T-cell (primary cell): ENCODE measurements around the gene SPON1. TPM values are rescaled to one million over a fixed set of nuclear protein-coding genes. Genes with fewer than 3 reads are reported as not detected.

ENCODE experiments used
- ATAC-seq, 4 experiments: fragments of 200-7000 bp in 3 of 4; fragments of 150-1000 bp in 1 of 4; cut with Tn5 transposase; replicated peaks in 1 of 4; 1 replicate in 3 of 4; 2 replicates in 1 of 4; pipeline ENCODE4 v1.10.0; 2021; ENCODE audit warnings: moderate library complexity in 3 of 4, mild to moderate bottlenecking in 2 of 4, moderate number of reproducible peaks in 1 of 4
- CTCF ChIA-PET, 2 donors: fragments of 300-600 bp; sonication (Branson Sonifier 250); formaldehyde crosslinking; loops; one replicate each; lab custom pipeline; 2022; ENCODE audit warnings: antibody characterized with exemption in 2 of 2; lab: Charles Lee
- POLR2A ChIA-PET, 2 donors: fragments of 300-600 bp; sonication (Branson Sonifier 250); formaldehyde crosslinking; loops; one replicate each; lab custom pipeline; 2022; ENCODE audit warnings: antibody characterized with exemption in 2 of 2; lab: Charles Lee
- DNase-seq, 35 experiments: peaks; one replicate each; pipeline versions ENCODE4 v3.0.0 to v3.0.0-alpha.2; 2013 to 2023
- H3K27ac ChIP-seq: one replicate; pipeline ENCODE4 v1.5.1; 2013; ENCODE audit warnings: low read length
- H3K27me3 ChIP-seq, 2 experiments: replicated peaks in 1 of 2; 1 replicate in 1 of 2; 2 replicates in 1 of 2; pipeline versions ENCODE4 v1.6.1 to v1.7.0; 2013; ENCODE audit warnings: low read length in 1 of 2, mixed read lengths in 1 of 2; ENCODE audit not compliant: control insufficient read depth in 2 of 2, insufficient read depth in 2 of 2; ENCODE audit errors: extremely low read depth in 1 of 2
- H3K36me3 ChIP-seq, 2 donors: 1 replicate in 1 of 2; 2 replicates in 1 of 2; pipeline versions ENCODE4 v1.6.1 to v1.7.0; 2013; ENCODE audit warnings: low read length in 1 of 2; ENCODE audit not compliant: control insufficient read depth in 2 of 2, insufficient read depth in 1 of 2; ENCODE audit errors: extremely low read depth in 1 of 2
- H3K4me1 ChIP-seq, 2 experiments: 1 replicate in 1 of 2; 2 replicates in 1 of 2; pipeline versions ENCODE4 v1.6.1 to v1.7.0; 2013; ENCODE audit warnings: low read length in 2 of 2, mixed read lengths in 1 of 2; ENCODE audit not compliant: insufficient read depth in 2 of 2, control insufficient read depth in 1 of 2; ENCODE audit errors: extremely low read depth in 1 of 2
- H3K4me3 ChIP-seq, 2 donors: 1 replicate in 1 of 2; 2 replicates in 1 of 2; pipeline versions ENCODE4 v1.5.1 to v1.7.0; 2013; ENCODE audit warnings: mild to moderate bottlenecking in 2 of 2, low read length in 1 of 2, moderate library complexity in 1 of 2; ENCODE audit not compliant: control insufficient read depth in 1 of 2; ENCODE audit errors: extremely low read depth in 1 of 2
- H3K9me3 ChIP-seq: 2 replicates; pipeline ENCODE4 v1.7.0; 2013
- H3K27ac Mint-ChIP-seq, 2 donors: one replicate each; pipeline ENCODE4 v1.8.0; 2020 to 2021; ENCODE audit warnings: mild to moderate bottlenecking in 2 of 2, mixed read lengths in 2 of 2
- H3K27me3 Mint-ChIP-seq, 2 donors: one replicate each; pipeline ENCODE4 v1.8.0; 2021 to 2022; ENCODE audit warnings: mixed read lengths in 2 of 2
- H3K36me3 Mint-ChIP-seq: one replicate; pipeline ENCODE4 v1.8.0; 2021; ENCODE audit warnings: mixed read lengths
- H3K4me1 Mint-ChIP-seq, 3 donors: one replicate each; pipeline ENCODE4 v1.8.0; 2020 to 2022; ENCODE audit warnings: mixed read lengths in 3 of 3, mild to moderate bottlenecking in 1 of 3
- H3K4me3 Mint-ChIP-seq, 3 donors: one replicate each; pipeline ENCODE4 v1.8.0; 2020 to 2022; ENCODE audit warnings: mild to moderate bottlenecking in 3 of 3, mixed read lengths in 3 of 3, moderate library complexity in 3 of 3
- H3K9me3 Mint-ChIP-seq, 3 donors: one replicate each; pipeline ENCODE4 v1.8.0; 2020 to 2022; ENCODE audit warnings: mixed read lengths in 3 of 3
- WGBS: methylation state at CpG from one replicate; pipeline ENCODE4 v1.1.5; 2013; ENCODE audit warnings: missing lambda C conversion rate; ENCODE audit not compliant: insufficient coverage; 5-methylcytosine and 5-hydroxymethylcytosine counted together
- total RNA-seq, 35 experiments: library from RNA in 6 of 35; stranded (reverse) in 6 of 35; fragments of 120-200 nt in 1 of 35; gene quantifications; one replicate each; pipeline versions ENCODE4 v1.2.1 to v1.2.4 and lab custom pipeline; 2013 to 2026

SPON1 gene
- total RNA-seq, 5 donors from 2014 or later (not counting 1 experiment from before 2014, with no cell fraction given): 1.0 to 38.2 (median 28.8) TPM

DNA sequence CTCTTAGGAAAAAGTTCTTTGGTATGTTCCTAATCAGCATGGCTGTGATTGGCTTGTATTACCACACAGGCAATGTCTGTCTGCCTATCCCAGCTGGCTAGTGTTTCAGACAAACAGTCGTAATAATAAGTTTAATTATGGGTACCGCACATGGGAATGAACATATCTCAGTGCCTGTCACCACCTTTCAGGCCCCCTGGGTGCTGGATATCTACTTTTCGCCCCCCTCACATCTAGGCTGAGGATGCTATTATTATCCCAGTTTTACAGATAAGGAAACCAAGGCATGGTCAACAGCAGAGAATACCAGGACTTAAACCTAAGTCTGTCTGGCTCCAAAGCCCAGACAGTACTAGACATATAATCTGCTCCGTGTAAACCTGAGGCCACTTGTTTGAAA is 174.8 kb downstream of the SPON1 start:
- WGBS: 87% methylated on average over 4 of the region's 4 CpGs
- Histone ChIP-seq H3K27ac (no peak overlapping the region), H3K9me3 (no peaks in the 10 kb centered on the region), H3K27me3 (no peaks in the 10 kb centered on the region), H3K36me3 (no peaks in the 10 kb centered on the region), H3K4me3 (no peak overlapping the region), H3K4me1 (no peaks in the 10 kb centered on the region)
- CTCF ChIA-PET: no interaction called here
- Mint-ChIP-seq H3K4me3 (no peak overlapping the region), H3K4me1 (no peaks in the 10 kb centered on the region), H3K27me3 (no peaks in the 10 kb centered on the region), H3K27ac (no peak overlapping the region), H3K9me3 (no peaks in the 10 kb centered on the region), H3K36me3 (peaks cover 24% of the 10 kb centered on the region)
- DNase-seq (no peak), ATAC-seq (no peak)
- POLR2A ChIA-PET: no interaction called here

DNA sequence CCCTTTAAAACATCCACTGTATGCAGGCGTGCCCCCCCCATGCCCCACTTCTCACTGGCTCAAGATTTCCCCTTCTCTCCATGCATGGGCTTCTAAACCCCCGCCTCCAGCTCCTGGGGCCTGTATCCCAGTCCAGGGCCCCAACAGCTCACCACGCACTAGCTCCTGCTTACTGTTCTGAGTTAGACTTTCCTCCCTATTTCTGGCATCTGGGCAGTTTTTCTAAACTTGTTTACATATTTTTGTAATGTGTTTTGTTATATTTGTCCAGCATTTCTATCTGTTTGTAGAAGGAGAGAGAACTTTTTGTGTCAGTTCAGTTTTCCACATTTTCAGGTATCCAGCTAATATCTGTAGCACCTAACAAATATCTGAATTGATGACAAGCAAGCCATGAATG is 178.5 kb downstream of the SPON1 start:
- no peaks in the 10 kb centered on the region for H3K9me3 ChIP-seq
- Mint-ChIP-seq H3K4me3 (no peak overlapping the region), H3K27me3 (no peaks in the 10 kb centered on the region), H3K9me3 (no peaks in the 10 kb centered on the region), H3K4me1 (peaks cover 0 to 3% (median 0%) of the 10 kb centered on the region in 3 donors), H3K36me3 (peaks cover 13% of the 10 kb centered on the region), H3K27ac (no peak overlapping the region)
- DNase-seq (no peak), ATAC-seq (no peak)
- H3K27me3 ChIP-seq: no peaks in the 10 kb centered on the region
- no peak overlapping the region for H3K27ac ChIP-seq
- POLR2A ChIA-PET: no interaction called here
- WGBS: 100% methylated on average over 1 of the region's 3 CpGs
- H3K4me1 ChIP-seq: no peaks in the 10 kb centered on the region
- no peaks in the 10 kb centered on the region for H3K36me3 ChIP-seq
- CTCF ChIA-PET: interaction anchor here in 1 of 2 donors (1.2 kb wide), 1 partner anchor 8 kb away, joined by 3 read pairs; no protein-coding TSS in a partner anchor
- no peak overlapping the region for H3K4me3 ChIP-seq

DNA sequence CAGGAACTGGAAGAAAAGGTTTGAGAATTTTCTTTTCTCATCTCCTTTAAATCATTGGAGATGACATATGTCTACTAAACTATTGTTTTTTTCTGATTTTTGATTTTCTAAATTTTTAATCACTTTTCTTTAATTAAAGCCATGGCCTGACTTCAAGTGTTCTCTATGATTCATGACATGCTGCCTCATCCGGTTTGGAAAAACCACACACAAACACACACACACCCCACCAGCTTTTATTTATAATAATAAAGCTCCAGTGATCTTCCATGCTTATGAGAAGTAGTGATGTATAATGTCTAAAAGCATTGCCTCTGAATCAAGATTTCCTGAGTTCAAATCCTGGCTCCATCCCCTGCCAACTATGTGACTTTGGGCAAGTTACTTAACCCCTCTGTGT is 179.2 kb downstream of the SPON1 start:
- DNase-seq: no peak
- Histone ChIP-seq H3K4me3 (no peak overlapping the region), H3K27ac (no peak overlapping the region), H3K27me3 (no peaks in the 10 kb centered on the region), H3K9me3 (no peaks in the 10 kb centered on the region), H3K4me1 (no peaks in the 10 kb centered on the region), H3K36me3 (no peaks in the 10 kb centered on the region)
- no peak overlapping the region for H3K27ac Mint-ChIP-seq
- ChIA-PET CTCF (interaction anchor here in 1 of 2 donors (0.5 kb wide), 1 partner anchor 174 kb away, joined by 3 read pairs; no protein-coding TSS in a partner anchor), POLR2A (no interaction called here)
- H3K4me1 Mint-ChIP-seq: peaks cover 0 to 3% (median 0%) of the 10 kb centered on the region in 3 donors
- peaks cover 11% of the 10 kb centered on the region for H3K36me3 Mint-ChIP-seq
- WGBS: no CpG with 5 or more reads among the region's 1 CpG
- no peak for ATAC-seq
- no peaks in the 10 kb centered on the region for H3K27me3 Mint-ChIP-seq
- H3K4me3 Mint-ChIP-seq: no peak overlapping the region
- H3K9me3 Mint-ChIP-seq: no peaks in the 10 kb centered on the region

DNA sequence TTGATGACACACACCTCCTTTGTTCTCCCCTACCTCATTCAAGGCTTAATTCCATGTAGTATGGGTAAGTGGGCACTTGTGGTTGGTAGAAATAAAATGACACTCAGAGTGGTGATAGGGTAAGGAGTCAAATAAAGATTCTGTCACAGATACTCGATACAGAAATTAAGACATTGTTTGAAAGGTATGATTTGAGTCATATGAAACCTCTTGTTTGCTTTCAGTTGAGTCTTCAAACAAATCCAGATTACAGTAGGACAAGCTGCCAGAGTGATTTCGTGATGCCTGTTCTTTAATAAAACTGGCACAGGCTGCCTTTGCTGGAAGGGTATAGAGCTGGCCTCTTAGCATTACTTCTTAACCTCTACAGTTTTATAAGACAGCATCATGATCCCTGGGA is 182.4 kb downstream of the SPON1 start:
- peaks cover 8% of the 10 kb centered on the region for H3K36me3 Mint-ChIP-seq
- H3K27me3 Mint-ChIP-seq: no peaks in the 10 kb centered on the region
- no peaks in the 10 kb centered on the region for H3K9me3 Mint-ChIP-seq
- WGBS: 20% methylated on average over 1 of the region's 2 CpGs
- no peak overlapping the region for H3K27ac Mint-ChIP-seq
- H3K4me3 Mint-ChIP-seq: no peak overlapping the region
- DNase-seq (no peak), ATAC-seq (no peak)
- Histone ChIP-seq H3K36me3 (no peaks in the 10 kb centered on the region), H3K27me3 (no peaks in the 10 kb centered on the region), H3K4me1 (no peaks in the 10 kb centered on the region), H3K9me3 (no peaks in the 10 kb centered on the region), H3K27ac (no peak overlapping the region), H3K4me3 (no peak overlapping the region)
- peaks cover 4 to 9% (median 6%) of the 10 kb centered on the region in 3 donors for H3K4me1 Mint-ChIP-seq
- ChIA-PET POLR2A (no interaction called here), CTCF (interaction anchor here in 1 of 2 donors (1.2 kb wide), 1 partner anchor 373 kb away, joined by 5 read pairs; no protein-coding TSS in a partner anchor)

DNA sequence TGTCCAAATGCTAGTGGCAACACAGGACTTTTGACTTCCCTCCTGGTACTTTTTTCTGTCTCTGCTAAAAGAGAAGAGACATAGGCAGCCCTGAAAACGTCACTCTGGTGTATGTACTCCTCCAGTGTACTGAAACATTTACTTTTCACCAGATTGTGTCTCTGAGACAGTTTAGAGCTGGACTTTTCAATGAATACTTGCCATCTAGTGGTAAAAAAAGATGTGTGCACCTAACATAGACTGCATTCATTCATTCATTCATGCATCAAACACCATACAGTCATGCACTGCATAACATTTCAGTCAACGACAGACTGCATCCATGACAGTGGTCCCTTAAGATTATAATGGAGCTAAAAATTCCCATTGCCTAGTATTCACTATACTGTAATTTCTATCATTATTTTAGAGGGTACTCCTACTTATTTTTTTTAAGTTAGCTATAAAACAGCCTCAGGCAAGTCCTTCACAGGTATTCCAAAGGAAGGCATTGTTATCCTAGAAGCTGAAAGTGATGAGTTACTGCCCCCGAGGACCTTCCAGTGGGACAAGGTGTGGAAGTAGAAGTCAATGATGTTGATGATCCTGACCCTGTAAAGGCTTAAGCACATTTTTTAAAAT is 186.2 kb downstream of the SPON1 start:
- Histone ChIP-seq H3K27ac (no peak overlapping the region), H3K4me1 (no peaks in the 10 kb centered on the region), H3K4me3 (no peak overlapping the region), H3K27me3 (no peaks in the 10 kb centered on the region), H3K9me3 (no peaks in the 10 kb centered on the region), H3K36me3 (no peaks in the 10 kb centered on the region)
- Mint-ChIP-seq H3K4me3 (no peak overlapping the region), H3K27ac (no peak overlapping the region), H3K4me1 (peaks cover 4 to 9% (median 6%) of the 10 kb centered on the region in 3 donors), H3K36me3 (peaks cover 14% of the 10 kb centered on the region), H3K9me3 (peaks cover 0 to 8% (median 7%) of the 10 kb centered on the region in 3 donors), H3K27me3 (no peaks in the 10 kb centered on the region)
- DNase-seq: peak in 2 of 35 experiments; percentile 12 to 64
- POLR2A ChIA-PET: interaction anchor here (0.6 to 1.7 kb wide), 2 partner anchors 192 to 405 kb away, joined by 4 to 16 read pairs; no protein-coding TSS in a partner anchor
- peak; percentile 63 to 89 (median 78) for ATAC-seq
- CTCF ChIA-PET: interaction anchor here (0.6 to 4.7 kb wide), 27 partner anchors 8 to 379 kb away, joined by 3 to 77 read pairs (median 3); no protein-coding TSS in a partner anchor
- WGBS: no CpG with 5 or more reads among the region's 3 CpGs

DNA sequence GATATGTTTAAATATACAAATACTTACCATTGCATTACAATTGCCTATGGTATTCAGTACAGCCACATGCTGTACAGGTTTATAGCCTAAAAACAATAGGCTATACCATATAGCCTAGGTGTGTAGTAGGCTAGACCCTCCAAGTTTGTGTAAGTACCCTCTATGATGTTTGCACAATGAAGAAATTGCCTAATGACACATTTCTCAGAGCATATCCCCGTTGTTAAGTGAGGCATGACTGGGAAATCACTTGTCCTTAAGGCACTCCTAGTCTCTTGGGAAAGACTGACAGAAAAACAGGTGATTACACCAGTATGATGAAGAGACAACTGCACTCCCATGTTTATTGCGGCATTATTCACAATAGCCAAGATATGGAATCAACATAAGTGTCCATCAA is 187.2 kb downstream of the SPON1 start:
- POLR2A ChIA-PET: interaction anchor here in 1 of 2 donors (0.6 kb wide), 1 partner anchor 406 kb away, joined by 16 read pairs; no protein-coding TSS in a partner anchor

More for the DNA sequence above, 187.2 kb downstream of the SPON1 start:
- Histone ChIP-seq H3K4me3 (no peak overlapping the region), H3K27ac (no peak overlapping the region), H3K36me3 (no peaks in the 10 kb centered on the region), H3K27me3 (no peaks in the 10 kb centered on the region), H3K9me3 (no peaks in the 10 kb centered on the region), H3K4me1 (no peaks in the 10 kb centered on the region)
- H3K36me3 Mint-ChIP-seq: peaks cover 16% of the 10 kb centered on the region
- CTCF ChIA-PET: interaction anchor here (0.6 to 4.7 kb wide), 15 partner anchors 41 to 564 kb away, joined by 3 to 77 read pairs (median 5); no protein-coding TSS in a partner anchor
- no peak overlapping the region for H3K4me3 Mint-ChIP-seq
- peaks cover 4 to 9% (median 6%) of the 10 kb centered on the region in 3 donors for H3K4me1 Mint-ChIP-seq
- H3K9me3 Mint-ChIP-seq: peaks cover 0 to 10% (median 10%) of the 10 kb centered on the region in 3 donors
- H3K27me3 Mint-ChIP-seq: no peaks in the 10 kb centered on the region
- no peak for ATAC-seq
- H3K27ac Mint-ChIP-seq: no peak overlapping the region
- DNase-seq: no peak
- no CpG with 5 or more reads among the region's 2 CpGs for WGBS
